ENCODE data around the gene CHMP6. TPM values are rescaled to one million over a fixed set of nuclear protein-coding genes. Genes with fewer than 3 reads are reported as not detected.

Gene CHMP6
- total RNA-seq, 1 donor from 2014 or later, result 14.5 TPM

- DNase-seq, result peak; percentile 22
Measured at GRCh38 chr17:81043725-81044427, 52.2 kb downstream of the CHMP6 start.

DNA sequence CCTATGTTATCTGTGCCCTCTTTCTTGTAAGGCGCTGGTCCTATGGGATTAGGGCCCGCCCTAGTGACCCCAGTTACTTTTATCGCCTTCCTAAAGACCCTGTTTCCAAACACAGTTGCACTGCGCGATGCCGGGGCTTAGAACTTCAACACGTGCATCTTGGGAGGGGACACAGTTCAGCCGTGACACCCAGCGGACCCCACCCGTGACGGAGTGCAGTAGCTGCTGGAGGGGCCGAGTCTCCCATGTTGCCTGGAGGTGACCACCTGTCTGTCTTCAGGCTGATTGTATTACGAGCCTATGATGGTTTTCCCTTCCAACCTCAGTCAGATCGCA lies 52.8 kb downstream of the CHMP6 start:
- DNase-seq, result no peak

- DNase-seq, result peak; percentile 43
Measured at GRCh38 chr17:81044764-81045589, 53.3 kb downstream of the CHMP6 start.

- DNase-seq, result no peak
Measured at GRCh38 chr17:81045590-81046095, 54.0 kb downstream of the CHMP6 start.

- DNase-seq, result no peak
Measured at GRCh38 chr17:81046132-81046769, 54.6 kb downstream of the CHMP6 start.

GRCh38 chr17:81046770-81047359 lies 55.2 kb downstream of the CHMP6 start:
- DNase-seq, result no peak

DNA sequence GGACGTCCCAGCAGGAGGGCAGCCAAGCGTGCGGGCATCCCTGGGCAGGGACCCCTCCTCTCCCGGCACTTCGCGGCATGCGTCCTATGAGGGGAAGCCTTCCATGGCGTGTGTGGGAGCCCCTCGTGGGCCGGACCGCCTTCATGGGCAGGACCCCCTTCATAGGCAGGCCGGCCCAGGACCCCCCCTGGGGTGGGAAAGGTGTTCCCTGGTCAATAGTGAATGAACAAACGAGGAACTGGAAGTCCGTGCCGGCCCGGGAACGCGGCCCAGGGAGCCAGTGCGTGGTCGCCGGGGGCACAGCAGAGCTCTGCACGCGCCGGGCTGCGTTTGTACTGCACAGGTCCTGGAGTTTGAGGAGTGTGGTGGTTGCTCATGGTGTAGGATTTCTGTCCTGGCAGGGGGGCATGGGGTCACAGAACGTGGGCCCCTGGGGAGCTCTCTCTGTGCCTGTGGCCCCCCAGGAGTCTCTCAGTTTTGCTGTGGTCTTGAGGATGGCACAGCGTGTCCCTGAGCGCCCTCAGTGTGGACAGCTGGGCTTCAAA lies 57.3 kb downstream of the CHMP6 start:
- no peak for DNase-seq

- no peak for DNase-seq
Measured at GRCh38 chr17:81049372-81049911, 57.8 kb downstream of the CHMP6 start.

Other genes with a start within 250 kb of the CHMP6 start
- gene BAIAP2, start 43.3 kb downstream of the CHMP6 start, total RNA-seq, result 34.6 TPM
- not detected for gene PVALEF, start 173.7 kb downstream of the CHMP6 start, total RNA-seq
- gene AATK, start 174.4 kb downstream of the CHMP6 start, total RNA-seq, result 2.8 TPM
- gene CEP131, start 231.1 kb downstream of the CHMP6 start, total RNA-seq, result 8.5 TPM
- gene TEPSIN, start 247.2 kb downstream of the CHMP6 start, total RNA-seq, result 9.7 TPM
- gene NDUFAF8, start 247.5 kb downstream of the CHMP6 start, total RNA-seq, result 10.7 TPM